Measurements from ENCODE around the gene RNF207.

DNA sequence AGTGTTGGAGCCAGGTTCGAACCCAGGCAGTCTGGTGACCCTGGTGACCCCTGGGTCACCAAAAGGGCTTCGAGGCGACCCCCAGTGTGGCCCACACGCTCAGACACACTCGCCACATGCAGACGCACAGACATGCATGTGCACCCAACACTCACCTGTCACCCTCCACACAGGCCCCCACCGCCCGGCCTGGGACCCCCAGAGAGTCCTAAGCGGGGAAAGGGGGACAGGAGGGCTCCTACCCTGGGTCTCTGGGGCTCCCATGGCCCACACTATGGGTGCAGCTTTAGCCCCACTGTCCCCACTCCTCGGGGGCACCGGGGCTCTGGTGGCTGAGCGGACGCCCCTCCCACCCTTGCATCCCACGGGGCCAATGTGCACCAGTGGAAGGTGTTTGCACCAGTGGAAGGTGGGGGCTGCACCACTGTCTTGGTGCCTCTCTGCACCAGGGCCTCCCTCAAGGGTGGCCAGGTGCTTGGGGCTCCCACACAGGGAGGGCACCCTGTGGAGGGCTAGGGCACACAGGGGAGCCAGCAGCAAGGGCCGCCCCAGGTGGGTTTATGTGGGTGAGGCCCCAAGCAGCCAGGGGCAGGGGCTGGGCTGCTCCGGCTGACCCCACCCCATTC, 35.7 kb upstream of the RNF207 start:
- TF ChIP-seq EZH2 (IDR thresholded peaks at IDR 0.05; ENCODE audit: low read depth): no peak
- TF ChIP-seq, protein P1, sequence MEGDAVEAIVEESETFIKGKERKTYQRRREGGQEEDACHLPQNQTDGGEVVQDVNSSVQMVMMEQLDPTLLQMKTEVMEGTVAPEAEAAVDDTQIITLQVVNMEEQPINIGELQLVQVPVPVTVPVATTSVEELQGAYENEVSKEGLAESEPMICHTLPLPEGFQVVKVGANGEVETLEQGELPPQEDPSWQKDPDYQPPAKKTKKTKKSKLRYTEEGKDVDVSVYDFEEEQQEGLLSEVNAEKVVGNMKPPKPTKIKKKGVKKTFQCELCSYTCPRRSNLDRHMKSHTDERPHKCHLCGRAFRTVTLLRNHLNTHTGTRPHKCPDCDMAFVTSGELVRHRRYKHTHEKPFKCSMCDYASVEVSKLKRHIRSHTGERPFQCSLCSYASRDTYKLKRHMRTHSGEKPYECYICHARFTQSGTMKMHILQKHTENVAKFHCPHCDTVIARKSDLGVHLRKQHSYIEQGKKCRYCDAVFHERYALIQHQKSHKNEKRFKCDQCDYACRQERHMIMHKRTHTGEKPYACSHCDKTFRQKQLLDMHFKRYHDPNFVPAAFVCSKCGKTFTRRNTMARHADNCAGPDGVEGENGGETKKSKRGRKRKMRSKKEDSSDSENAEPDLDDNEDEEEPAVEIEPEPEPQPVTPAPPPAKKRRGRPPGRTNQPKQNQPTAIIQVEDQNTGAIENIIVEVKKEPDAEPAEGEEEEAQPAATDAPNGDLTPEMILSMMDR (conservative IDR thresholded peaks at IDR 0.05): no peak

All from PC-9 (cell line).